B cell (primary cell): ENCODE data around the gene TMEM229A.

Source experiments
- CTCF ChIP-seq: fragments of 200-600 bp; IDR thresholded peaks from one replicate; pipeline ENCODE4 v1.8.0; 2022; ENCODE audit warnings: antibody characterized with exemption, mild to moderate bottlenecking
- EZH2 ChIP-seq: IDR thresholded peaks from 2 replicates; pipeline ENCODE4 v1.6.1; 2012; ENCODE audit warnings: borderline replicate concordance, low read depth, mild to moderate bottlenecking, moderate library complexity, low read length; ENCODE audit not compliant: insufficient read depth, poor library complexity, severe bottlenecking

- TF ChIP-seq CTCF, result no peak
- TF ChIP-seq EZH2, result no peak
Measured at GRCh38 chr7:124062171-124062570, 29.3 kb upstream of the TMEM229A start.
